Stimulated activated CD4-positive, alpha-beta T cell treated with anti-CD3 and anti-CD28 coated beads, Interleukin-12 subunit alpha, Interleukin-12 subunit beta, amount 100 ng/mL, for 4 hours (primary cell): ENCODE data around the gene SPC25.
"Not testable (repeated sequence)": the region's sequence is repeated elsewhere in the genome, so short reads cannot be mapped to it uniquely, and the experiment has no call there.

Source experiments
- DNase-seq: peaks from one replicate; pipeline ENCODE4 v3.0.0-alpha.2; 2020

Gene SPC25, protein sequence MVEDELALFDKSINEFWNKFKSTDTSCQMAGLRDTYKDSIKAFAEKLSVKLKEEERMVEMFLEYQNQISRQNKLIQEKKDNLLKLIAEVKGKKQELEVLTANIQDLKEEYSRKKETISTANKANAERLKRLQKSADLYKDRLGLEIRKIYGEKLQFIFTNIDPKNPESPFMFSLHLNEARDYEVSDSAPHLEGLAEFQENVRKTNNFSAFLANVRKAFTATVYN

DNA sequence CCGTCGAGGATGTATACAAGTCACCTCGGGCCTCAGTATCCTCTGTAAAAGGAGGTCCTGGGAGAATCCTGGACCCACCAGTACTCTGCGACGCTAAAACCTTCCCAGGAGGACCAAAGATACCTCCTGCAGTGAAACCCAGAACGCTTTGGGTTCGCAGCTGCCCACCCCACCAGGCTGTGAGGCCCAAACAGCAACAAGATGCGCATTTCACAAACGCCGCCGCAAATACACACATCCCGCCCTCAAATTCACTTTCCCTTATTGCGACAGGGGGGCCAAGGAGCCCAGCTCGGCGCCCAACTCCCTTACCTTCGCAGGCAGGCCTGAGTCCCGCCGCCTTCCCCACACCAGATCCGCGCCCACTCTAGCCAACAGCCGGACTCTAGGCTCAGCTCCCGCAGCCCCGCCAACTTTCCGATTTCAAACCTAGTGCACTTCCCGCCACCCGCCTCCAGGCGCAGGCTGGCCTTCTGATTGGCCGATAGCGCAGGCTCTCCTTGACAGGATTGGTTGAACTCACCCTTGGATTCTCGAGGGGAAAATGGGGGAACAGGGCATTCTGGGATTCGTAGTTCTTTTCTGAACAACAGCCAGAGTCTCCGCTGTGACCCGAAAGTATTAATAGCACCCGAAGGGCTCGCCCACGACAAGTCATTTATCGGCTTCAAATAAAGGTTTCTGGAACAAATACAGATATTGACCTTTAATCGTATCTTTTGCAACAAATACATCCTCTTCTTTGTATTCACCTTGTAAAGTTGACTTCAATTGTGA is at the start of gene SPC25:
Gene SPC25 (minus strand): TSS at position 425 of the 777 bp plus-strand sequence. CDS start 911 bp downstream, outside the sequence.
- DNase-seq: peak; percentile 76

DNA sequence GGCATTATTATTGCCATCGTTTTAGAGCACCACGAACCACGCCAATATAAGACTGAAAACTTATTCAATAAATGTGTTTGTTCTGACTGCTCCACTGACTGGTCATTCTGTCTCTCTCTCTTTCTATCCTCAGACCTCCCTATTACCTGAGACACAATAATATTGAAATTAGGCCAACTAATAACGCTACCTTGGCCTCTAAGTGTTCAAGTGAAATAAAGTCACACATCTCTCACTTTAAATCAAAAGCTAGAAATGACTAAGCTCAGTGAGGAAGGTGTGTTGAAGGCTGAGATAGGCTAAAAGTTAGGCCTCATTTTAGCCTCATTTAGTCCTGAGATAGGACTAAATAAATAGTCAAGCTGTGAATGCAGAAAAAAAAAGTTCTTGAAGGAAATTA is 49.7 kb upstream of the SPC25 start:
- DNase-seq: no peak

DNA sequence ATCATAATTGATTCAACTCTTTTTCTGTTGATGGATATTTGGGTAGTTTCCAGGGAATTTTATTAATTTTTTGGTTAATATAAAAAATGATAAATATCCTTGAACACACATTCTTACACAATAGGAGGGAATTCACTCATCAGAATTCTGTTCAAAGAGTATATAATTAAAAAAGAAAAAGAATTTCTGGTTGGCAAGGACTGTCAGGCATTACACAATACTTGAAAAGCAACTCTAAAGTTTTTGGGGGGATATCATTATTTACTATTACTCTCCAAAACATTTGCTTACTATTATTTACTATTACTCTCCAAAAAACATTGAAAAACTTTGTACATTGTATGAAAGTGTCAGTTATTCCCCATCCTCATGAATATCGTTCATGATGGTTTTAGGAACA is 48.8 kb upstream of the SPC25 start:
- no peak for DNase-seq

DNA sequence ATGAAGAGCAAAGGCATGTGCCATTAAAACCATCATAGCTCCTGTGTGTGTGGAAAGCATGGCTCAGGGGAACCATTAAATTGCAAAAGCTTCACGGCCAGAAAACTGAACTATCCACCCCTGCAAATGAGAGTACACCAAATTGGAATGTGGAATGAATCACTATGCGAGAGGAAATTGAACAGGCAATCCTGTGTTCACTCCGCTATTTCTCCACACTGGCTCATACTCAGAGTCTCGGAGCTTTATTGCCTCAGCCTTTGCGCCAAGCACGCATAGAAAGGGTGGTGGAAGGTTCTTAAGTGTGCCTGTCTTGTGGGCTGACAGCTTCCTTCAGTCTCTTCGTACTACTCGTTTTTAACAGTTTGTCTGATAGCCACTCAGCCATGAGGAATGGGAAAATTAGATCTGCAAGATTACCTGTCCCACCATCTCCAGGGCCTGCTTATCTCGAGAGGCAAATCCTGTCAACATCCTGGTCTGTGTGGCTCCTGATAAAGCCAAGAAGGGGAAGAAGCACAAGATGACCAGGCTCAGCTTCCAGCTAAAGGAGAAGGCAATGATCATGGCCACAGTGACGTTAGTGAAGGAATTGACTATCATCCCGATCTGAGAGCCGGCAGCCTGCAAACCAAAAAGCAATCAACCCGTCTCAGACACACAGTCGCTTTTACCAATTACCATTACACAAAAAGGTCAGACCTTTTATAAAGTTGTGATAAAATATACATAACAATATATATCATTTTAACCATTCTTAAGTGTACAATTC is 45.8 kb upstream of the SPC25 start:
- DNase-seq: no peak

DNA sequence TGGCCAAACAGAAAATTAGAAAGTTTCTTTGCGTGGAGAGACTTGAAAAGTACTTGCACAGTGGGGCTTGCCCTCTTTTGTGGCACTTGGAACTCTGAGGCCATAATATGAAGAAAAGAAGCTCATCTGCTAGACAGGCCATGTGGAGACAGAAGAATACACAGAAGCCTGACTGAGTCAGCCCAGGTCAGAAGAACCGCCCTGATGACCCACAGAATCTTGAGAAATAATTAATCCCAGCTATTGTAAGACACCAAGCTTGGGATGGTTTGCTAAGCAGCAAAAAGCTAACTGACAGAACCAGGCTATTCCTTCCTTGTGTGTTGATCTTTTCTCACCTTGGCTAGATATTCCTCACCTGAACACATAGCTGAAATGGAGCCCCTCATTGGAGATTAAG is 44.6 kb upstream of the SPC25 start:
- DNase-seq: no peak

DNA sequence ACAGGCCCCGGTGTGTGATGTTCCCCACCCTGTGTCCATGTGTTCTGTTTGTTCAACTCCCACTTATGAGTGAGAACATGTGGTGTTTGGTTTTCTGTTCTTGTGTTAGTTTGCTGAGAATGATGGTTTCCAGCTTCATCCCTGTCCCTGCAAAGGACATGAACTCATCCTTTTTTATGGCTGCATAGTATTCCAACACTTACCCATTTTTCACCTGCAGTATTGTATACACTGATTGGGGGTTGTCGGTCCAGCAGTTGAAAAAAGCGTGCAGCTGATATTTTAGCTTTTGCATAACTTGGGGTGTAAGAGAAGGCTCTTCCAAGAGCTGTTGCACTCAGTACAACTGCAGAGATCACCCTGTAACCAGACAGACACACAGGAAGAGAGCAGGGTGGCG is 41.9 kb upstream of the SPC25 start:
- not testable (repeated sequence) for DNase-seq

DNA sequence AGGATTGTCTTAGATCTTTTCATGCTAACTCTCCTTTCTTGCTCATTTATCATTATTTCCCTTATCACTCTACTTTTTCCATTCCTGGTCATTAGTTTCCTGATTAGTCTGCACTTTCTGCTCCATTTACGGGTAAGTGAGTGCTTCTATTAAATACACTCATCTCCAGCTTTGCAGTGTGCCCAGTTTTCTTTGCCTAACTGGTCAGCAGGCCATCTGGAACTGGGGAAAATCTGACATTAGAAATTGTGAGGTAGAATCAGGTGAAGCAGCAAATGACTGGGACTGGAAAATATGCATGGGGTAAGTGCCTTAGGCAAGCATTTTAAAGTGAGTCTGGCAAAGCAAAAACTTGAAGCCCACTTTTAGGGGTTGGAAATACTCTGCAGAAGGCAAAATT is 40.0 kb upstream of the SPC25 start:
- no peak for DNase-seq

DNA sequence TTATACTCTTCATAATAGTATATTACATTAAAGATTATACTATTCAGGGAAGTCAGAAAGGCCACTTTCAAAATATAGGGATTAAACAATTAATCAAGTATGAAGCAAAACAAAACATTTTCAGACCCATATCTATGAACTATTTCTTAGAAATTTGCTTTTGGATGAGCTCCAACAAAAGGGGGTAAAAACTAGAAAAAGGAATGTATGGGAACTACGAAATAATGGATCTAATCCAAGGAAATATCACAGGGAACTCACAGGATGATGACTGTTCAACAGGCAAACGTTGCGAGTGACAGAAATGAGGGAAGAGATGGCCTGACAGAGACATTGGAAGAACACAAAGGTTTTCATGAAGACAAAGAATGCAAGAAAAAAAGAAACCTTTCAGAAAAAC is 38.8 kb upstream of the SPC25 start:
- no peak for DNase-seq

DNA sequence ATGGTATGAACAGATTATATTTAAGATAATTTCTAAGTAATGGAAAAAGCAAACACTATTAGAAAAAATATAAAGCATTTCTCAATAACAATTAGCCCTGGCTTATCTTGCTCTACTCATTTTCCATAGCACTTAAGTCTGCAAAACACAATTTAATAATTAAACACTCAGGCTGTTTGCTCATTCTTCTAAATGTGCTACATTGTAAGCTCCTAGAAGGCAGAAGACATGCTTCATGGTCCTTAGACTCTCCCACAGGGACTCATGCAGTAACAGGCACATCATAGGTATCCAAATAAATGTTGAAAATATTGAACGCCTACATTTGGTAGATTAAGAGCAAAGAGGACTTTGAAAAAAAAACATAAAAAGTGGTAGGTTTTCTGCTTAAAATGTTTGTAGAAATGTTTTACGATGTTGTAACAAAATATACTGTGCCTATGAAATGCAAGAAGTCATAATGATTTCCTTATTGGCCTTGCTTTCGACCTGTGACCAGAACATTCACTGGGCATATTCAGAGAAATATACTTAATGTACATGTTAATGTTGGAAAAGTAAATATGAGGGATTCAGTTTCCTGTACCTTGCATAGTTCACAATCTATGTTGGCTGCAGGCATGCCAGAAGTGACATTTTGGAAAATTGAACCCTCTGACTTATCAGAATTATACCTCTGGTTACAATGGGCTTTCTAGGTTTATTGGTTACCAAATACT is 38.0 kb upstream of the SPC25 start:
- DNase-seq: no peak

DNA sequence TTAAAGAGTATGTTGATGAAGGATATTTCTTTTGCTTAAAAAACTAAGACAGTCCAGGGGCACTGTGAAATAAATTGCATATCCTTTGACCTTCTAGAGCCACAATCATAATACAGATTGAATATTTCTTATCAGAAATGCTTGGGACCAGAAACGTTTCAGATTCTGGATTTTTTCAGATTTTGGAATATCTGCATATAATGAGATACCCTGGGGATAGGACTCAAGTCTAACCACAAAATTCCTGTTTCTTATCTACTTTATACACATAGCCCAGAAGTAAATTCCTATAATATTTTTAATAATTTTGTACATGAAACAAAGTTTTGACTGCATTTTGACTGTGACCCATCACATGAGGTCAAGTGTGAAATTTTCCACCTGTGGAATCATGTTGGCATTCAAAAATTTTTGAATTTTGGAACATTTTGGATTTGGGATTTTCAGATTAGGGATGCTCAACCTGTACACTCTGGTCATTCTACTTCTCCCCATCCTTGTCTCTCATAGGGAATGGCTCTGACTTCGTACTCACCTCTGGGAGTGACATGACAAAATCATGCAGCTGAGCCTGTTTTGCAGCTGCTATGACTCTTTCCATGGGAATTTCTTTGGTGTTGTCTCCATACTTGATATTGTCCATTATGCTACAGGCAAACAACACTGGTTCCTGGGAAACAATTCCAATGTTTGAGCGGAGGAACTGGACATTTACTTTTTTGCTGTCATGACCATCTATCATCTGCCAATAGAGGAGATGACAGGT is 36.6 kb upstream of the SPC25 start:
- DNase-seq: no peak

DNA sequence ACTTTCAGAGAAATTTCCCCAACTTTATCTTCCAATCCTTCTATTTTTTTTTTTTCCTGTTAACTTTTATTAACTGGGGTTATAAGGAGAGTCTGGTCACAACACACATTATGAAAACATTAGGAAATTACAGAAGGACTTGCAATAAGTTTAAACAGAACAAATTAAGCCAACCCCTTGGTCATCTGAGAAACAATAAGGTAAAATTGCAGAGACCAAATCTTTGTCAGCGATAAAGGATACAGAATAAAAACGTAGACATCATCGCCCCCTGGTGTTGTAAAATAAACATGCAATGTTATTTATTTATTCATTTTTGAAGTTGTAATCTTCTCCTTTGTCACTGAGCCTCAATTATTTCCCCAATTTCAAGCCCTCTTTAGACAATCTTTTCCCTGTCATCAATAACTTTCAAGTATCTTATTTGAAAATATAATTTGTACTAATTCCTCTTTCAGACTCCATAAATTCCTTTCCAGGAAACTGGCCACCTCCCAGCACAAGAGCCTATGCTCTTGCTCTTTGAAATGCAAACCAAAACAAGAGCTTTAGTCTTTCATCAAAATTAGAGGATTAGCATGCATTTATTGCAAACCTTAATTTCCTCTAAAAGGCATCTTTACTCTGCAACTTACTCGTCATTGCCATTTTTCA is 30.4 kb upstream of the SPC25 start:
- DNase-seq: no peak

DNA sequence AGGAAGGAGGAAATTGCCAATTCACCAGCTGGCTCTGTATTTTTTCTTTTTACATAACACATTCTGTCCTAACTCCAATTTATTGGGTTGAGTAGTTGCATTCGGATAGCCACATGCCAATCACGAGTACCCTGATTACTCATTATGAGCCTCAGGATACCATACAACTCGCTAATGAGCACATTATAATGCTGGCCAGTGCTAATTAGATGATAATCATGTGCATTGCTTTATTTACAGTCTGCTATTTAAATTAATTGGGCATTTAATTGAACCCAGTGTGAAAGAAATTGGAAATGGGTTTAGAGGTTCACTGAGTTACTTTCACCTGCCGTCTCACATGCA is 26.1 kb upstream of the SPC25 start:
- DNase-seq: no peak

DNA sequence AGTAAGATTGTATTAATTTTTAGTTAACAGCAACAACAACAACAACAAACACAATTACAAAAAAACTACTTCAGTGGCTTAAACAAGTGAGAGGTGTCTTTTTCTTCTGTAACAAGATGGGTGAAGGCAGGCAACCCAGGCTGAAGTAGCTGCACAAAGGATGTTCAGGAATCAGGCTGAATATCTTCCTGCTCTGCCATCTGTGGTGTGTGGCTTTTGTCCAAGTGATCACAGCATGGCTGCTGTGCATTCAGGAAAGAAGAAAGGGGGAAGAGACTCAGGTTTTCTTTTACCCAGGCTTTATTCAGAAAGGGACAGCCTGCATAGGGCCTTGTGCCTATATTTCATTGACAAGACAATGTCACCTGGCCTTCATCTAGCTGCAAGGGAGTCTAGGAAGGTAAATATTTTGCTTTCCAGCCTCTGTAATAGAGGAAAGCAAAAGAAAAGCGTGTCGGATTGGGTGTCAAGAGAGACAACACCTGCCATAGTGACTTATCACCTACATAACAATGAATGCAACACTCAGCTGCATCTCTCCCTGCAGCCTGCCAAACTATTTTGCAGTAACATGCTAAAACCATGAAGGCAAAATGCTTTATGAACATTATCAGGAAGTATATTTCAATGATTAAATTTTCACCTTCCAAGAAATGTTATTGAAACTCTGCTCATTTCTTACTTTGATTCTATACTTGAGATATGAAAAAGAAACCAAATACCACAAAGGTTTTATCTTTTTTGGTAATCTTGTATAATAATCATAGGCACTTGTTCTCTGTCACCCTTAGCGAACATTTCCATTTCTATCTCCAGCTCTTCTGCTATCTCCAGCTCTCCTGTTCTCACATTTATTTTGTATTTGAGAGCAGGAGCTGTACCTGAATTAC is 25.5 kb upstream of the SPC25 start:
- DNase-seq: no peak

DNA sequence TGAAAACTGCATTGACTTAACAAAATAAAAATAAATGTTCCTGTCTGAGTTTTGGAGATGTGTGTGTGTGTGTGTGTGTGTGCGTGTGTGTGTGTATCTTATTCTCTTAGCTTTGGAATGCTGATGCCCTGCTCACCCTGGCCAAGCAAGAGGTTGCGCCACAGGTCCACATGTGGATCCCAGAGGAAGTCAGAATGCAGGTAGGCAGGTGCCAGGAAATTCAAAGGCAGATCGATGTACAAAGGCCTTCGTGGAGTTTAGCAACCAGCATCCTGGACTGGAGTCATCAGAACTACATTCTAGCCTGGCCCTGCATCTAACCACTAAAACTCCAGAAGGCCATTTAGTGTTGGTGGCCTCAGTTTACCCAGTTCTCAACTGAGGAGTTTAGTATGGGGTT is 23.3 kb upstream of the SPC25 start:
- no peak for DNase-seq

DNA sequence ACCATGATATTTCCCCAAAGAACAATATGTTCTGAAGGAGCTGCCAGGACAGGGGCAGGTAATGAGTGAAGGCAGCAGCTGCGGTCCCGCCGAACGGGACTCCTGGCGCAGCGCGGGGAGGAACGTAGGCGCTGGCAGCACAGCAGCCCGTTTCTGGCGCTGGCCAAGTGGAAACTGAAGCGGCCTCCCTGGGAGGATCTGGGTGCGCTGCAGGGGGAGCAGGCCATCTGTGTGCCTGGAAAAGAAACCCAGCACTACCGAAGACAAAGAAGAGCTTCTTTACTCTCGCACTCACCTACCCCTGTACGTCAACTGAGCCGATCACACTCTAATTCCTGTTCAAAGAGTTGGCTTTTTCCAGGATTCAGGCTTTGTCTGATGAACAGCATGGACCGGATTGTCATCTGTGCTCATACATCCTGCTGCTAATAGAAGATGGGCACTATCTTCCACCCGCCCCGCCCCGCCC is 22.7 kb upstream of the SPC25 start:
- no peak for DNase-seq

DNA sequence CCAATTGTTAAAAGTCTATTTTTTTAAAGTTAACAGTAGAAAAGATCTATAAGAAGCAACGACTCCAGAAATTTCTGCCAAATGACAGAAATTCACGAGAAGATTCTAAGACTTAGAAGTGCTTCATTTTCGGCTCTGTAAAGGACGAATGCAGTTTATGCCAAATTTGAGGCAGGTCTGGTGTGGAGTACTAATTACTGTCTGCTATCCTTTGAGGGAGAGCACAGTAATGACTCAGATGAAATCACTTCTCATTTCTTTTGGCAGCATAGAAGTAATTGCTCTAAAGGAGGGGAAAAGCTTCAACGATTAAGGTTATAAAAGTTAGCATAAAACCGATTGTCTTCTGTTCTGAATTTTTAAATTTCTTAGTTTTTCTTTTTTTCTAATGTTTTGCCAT is 22.2 kb upstream of the SPC25 start:
- DNase-seq: no peak

DNA sequence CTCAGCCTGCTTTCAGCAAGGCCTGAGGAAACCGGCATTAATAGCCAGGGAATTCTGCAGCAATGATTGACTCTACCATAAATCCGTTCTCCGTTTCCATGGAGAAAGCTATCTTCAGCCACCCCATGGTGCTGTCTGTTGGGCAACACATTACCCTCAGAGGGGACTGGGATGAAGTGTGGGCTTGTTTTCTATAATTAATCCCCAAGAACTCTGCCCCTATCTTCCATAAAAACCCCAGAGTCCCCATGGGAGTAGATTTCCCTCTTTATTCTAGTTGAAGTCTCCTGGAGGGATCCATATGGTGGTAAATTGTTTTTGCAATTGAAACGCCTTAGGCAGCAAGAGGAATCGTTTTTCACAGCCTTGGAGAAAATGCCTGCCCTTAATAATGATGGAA is 20.1 kb upstream of the SPC25 start:
- no peak for DNase-seq

DNA sequence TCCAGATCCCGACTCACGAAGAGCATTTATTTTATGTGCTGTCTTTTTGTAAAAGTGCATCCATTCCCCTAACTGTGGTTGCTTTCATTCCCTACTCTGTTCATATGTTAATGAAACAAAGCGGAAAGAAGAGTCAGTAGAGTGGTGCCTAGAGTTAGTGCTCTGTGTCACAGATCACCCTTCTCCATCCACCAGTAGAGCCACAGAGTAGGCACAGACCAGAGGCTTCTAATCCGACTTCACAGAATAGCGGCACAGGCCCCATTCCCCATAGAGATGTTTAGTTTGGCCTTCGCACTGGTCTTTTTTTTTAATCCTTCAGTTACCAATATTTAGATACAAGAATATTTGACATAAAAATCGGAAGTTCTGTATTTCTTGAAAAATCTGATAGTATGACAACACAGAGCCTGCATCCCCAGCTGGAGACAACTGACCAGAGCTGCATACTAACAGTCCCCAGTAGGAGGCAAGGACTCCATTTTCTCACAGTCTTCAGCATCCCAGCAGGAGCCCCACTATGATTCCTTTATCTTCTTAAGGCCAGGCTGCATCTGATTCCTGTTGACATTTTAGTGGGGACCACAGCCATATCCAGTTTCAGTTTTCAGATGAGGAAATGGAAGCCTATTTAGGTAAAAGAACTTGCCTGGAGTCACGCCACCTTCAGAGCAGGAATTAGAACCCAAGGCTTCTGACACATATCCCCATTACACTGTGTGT is 17.9 kb upstream of the SPC25 start:
- no peak for DNase-seq

DNA sequence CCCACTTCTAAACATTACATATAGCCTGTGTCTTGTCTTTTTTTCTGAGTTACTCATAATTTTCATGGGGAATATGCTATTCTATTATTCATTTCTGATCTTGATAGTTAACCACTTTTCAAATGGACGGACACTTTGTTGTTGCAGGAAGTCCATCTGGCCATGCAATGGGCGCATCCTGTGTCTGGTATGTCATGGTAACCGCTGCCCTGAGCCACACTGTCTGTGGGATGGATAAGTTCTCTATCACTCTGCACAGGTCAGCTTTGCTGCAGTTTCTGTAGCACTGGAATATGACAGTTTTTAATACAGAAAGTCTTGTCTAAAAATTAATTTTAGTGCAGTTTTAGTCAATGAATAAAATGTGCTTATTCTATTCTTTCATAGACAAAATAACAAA is 14.1 kb upstream of the SPC25 start:
- no peak for DNase-seq

DNA sequence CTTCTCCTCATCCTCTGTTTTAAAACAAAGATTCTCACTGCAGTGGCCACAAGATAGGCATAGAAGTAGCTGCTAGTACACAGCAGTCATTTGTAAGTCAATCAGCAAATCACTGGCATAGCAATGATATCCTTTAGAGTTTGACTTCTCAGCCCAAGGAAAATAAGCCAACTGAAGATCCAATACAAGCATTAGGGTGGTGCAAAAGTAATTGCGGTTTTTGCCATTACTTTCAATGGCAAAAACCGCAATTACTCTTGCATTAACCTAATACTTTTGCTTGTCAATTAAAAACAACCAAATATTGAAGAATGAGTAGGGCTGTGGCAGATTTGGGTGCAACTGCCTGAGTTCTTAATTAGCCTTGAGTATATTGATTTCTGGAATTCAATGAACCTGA is 13.7 kb upstream of the SPC25 start:
- DNase-seq: no peak
